Measurements from ENCODE around the gene ZSCAN5C. TPM values are rescaled to one million over a fixed set of nuclear protein-coding genes. Genes with fewer than 3 reads are reported as not detected.
"Not testable (repeated sequence)": the region's sequence is repeated elsewhere in the genome, so short reads cannot be mapped to it uniquely, and the experiment has no call there.

The ZSCAN5C gene
- total and polyA plus RNA-seq, 4 donors, result not detected

- ATAC-seq (ENCODE audit: insufficient read depth, low FRiP score), result no peak
- Histone ChIP-seq H3K4me1 (ENCODE audit: control insufficient read depth in 5 of 5, insufficient read depth in 5 of 5, low read length in 5 of 5) (no peaks in the 10 kb centered on the region), H3K9me3 (ENCODE audit: control insufficient read depth in 4 of 4, insufficient read depth in 3 of 4, low read length in 3 of 4) (no peaks in the 10 kb centered on the region), H3K9ac (ENCODE audit: insufficient read depth in 1 of 2, low read length in 2 of 2) (no peak overlapping the region), H3K36me3 (ENCODE audit: control insufficient read depth in 4 of 4, insufficient read depth in 4 of 4, low read length in 4 of 4) (peaks cover 0 to 8% (median 2%) of the 10 kb centered on the region in 4 donors), H3K4me3 (no peak overlapping the region), H3K27me3 (ENCODE audit: control insufficient read depth in 3 of 3, insufficient read depth in 3 of 3, low read length in 2 of 3) (no peaks in the 10 kb centered on the region), H3K27ac (ENCODE audit: low read depth in 1 of 2, low read length in 1 of 2) (no peak overlapping the region)
- no peak for DNase-seq
- WGBS, 2 donors, result 88 to 96% methylated on average over 9 of the region's 9 CpGs
- no peak for TF ChIP-seq CTCF (IDR thresholded peaks at IDR 0.05; ENCODE audit: control extremely low read depth, extremely low read depth)
Measured at GRCh38 chr19:56223481-56223880, 21.4 kb downstream of the ZSCAN5C start.

- no peak for TF ChIP-seq CTCF (IDR thresholded peaks at IDR 0.05; ENCODE audit: control extremely low read depth, extremely low read depth)
Measured at GRCh38 chr19:56245121-56245740, 43.2 kb downstream of the ZSCAN5C start.

GRCh38 chr19:56245764-56246163, 43.7 kb downstream of the ZSCAN5C start:
- not testable (repeated sequence) for DNase-seq; H3K27ac ChIP-seq (ENCODE audit: low read depth in 1 of 2, low read length in 1 of 2); H3K36me3 ChIP-seq (ENCODE audit: control insufficient read depth in 4 of 4, insufficient read depth in 4 of 4, low read length in 4 of 4); H3K9ac ChIP-seq (ENCODE audit: insufficient read depth in 1 of 2, low read length in 2 of 2); H3K9me3 ChIP-seq (ENCODE audit: control insufficient read depth in 4 of 4, insufficient read depth in 3 of 4, low read length in 3 of 4); ATAC-seq (ENCODE audit: insufficient read depth, low FRiP score); H3K4me3 ChIP-seq; H3K27me3 ChIP-seq (ENCODE audit: control insufficient read depth in 3 of 3, insufficient read depth in 3 of 3, low read length in 2 of 3); H3K4me1 ChIP-seq (ENCODE audit: control insufficient read depth in 5 of 5, insufficient read depth in 5 of 5, low read length in 5 of 5)
- 79 to 91% methylated on average over 3 to 4 of the region's 4 CpGs for WGBS, 2 donors

More at GRCh38 chr19:56245121-56245740, 43.2 kb downstream of the ZSCAN5C start:
- Histone ChIP-seq H3K36me3 (ENCODE audit: control insufficient read depth in 4 of 4, insufficient read depth in 4 of 4, low read length in 4 of 4) (no peaks in the 10 kb centered on the region), H3K4me3 (no peak overlapping the region), H3K27ac (ENCODE audit: low read depth in 1 of 2, low read length in 1 of 2) (no peak overlapping the region), H3K4me1 (ENCODE audit: control insufficient read depth in 5 of 5, insufficient read depth in 5 of 5, low read length in 5 of 5) (no peaks in the 10 kb centered on the region), H3K27me3 (ENCODE audit: control insufficient read depth in 3 of 3, insufficient read depth in 3 of 3, low read length in 2 of 3) (no peaks in the 10 kb centered on the region), H3K9ac (ENCODE audit: insufficient read depth in 1 of 2, low read length in 2 of 2) (no peak overlapping the region), H3K9me3 (ENCODE audit: control insufficient read depth in 4 of 4, insufficient read depth in 3 of 4, low read length in 3 of 4) (no peaks in the 10 kb centered on the region)
- DNase-seq (no peak), ATAC-seq (ENCODE audit: insufficient read depth, low FRiP score) (no peak)
- 88 to 90% methylated on average over 7 of the region's 7 CpGs for WGBS, 2 donors

GRCh38 chr19:56248736-56249338, 46.8 kb downstream of the ZSCAN5C start:
- 98 to 99% methylated on average over 8 of the region's 8 CpGs for WGBS, 2 donors
- not testable (repeated sequence) for H3K36me3 ChIP-seq (ENCODE audit: control insufficient read depth in 4 of 4, insufficient read depth in 4 of 4, low read length in 4 of 4); H3K4me3 ChIP-seq

More at GRCh38 chr19:56248736-56249338, 46.8 kb downstream of the ZSCAN5C start:
- not testable (repeated sequence) for H3K27ac ChIP-seq (ENCODE audit: low read depth in 1 of 2, low read length in 1 of 2); H3K9me3 ChIP-seq (ENCODE audit: control insufficient read depth in 4 of 4, insufficient read depth in 3 of 4, low read length in 3 of 4); ATAC-seq (ENCODE audit: insufficient read depth, low FRiP score); DNase-seq; H3K4me1 ChIP-seq (ENCODE audit: control insufficient read depth in 5 of 5, insufficient read depth in 5 of 5, low read length in 5 of 5); H3K27me3 ChIP-seq (ENCODE audit: control insufficient read depth in 3 of 3, insufficient read depth in 3 of 3, low read length in 2 of 3); H3K9ac ChIP-seq (ENCODE audit: insufficient read depth in 1 of 2, low read length in 2 of 2)
